Osteoblast (primary cell): ENCODE results near the gene CNDP2. TPM values are rescaled to one million over a fixed set of nuclear protein-coding genes. Genes with fewer than 3 reads are reported as not detected.
"Not testable (repeated sequence)": the region's sequence is repeated elsewhere in the genome, so short reads cannot be mapped to it uniquely, and the experiment has no call there.

Experiments
- DNase-seq: peaks from one replicate; pipeline ENCODE4 v3.0.0; 2011; ENCODE audit warnings: low spot score, mixed read lengths; ENCODE audit not compliant: insufficient read length; ENCODE audit errors: missing footprints
- H2AFZ ChIP-seq: 2 replicates; pipeline ENCODE4 v1.6.0; 2011; ENCODE audit warnings: mild to moderate bottlenecking, low read length
- H3K27ac ChIP-seq: 2 replicates; pipeline ENCODE4 v1.5.1; 2011; ENCODE audit warnings: mild to moderate bottlenecking, low read depth, low read length, moderate library complexity
- H3K27me3 ChIP-seq: 2 replicates; pipeline ENCODE4 v1.6.0; 2012; ENCODE audit warnings: mild to moderate bottlenecking, control low read depth, inconsistent platforms, low read length, moderate library complexity; ENCODE audit not compliant: insufficient read depth
- H3K36me3 ChIP-seq: 2 replicates; pipeline ENCODE4 v1.5.1; 2011; ENCODE audit warnings: mild to moderate bottlenecking, low read length, control low read depth, moderate library complexity; ENCODE audit not compliant: insufficient read depth
- H3K4me1 ChIP-seq: 2 replicates; pipeline ENCODE4 v1.5.1; 2011; ENCODE audit warnings: mild to moderate bottlenecking, low read length, control low read depth, moderate library complexity; ENCODE audit not compliant: insufficient read depth
- H3K4me2 ChIP-seq: 2 replicates; pipeline ENCODE4 v1.6.0; 2011; ENCODE audit warnings: mild to moderate bottlenecking, low read length; ENCODE audit not compliant: insufficient read depth
- H3K4me3 ChIP-seq: fragments of 200-600 bp; sonication (generic); 3 replicates; pipeline ENCODE4 v1.5.1; 2012; ENCODE audit warnings: mild to moderate bottlenecking, low read length, inconsistent platforms; ENCODE audit not compliant: insufficient read depth
- H3K79me2 ChIP-seq: 2 replicates; pipeline ENCODE4 v1.6.0; 2012; ENCODE audit warnings: mild to moderate bottlenecking, low read length, control low read depth, inconsistent platforms; ENCODE audit not compliant: insufficient read depth
- H3K9me3 ChIP-seq: 2 replicates; pipeline ENCODE4 v1.5.1; 2011; ENCODE audit warnings: low read depth, low read length, control low read depth
- H4K20me1 ChIP-seq: 2 replicates; pipeline ENCODE4 v1.6.0; 2012; ENCODE audit warnings: mild to moderate bottlenecking, low read length, control low read depth; ENCODE audit not compliant: insufficient read depth
- CTCF ChIP-seq: IDR thresholded peaks from 2 replicates; pipeline ENCODE4 v1.5.1; 2011; ENCODE audit warnings: mild to moderate bottlenecking, low read depth, low read length, moderate library complexity; ENCODE audit errors: extremely low read depth
- total RNA-seq: library from RNA; depleted of rRNA; stranded (reverse); fragments of >200 nt; gene quantifications from 2 replicates; pipeline ENCODE4 v1.2.3, GENCODE V29; 2012

CNDP2 gene
- total RNA-seq, 1 donor: 25.3 TPM

- no peak for TF ChIP-seq CTCF
- Histone ChIP-seq H3K4me3 (no peak overlapping the region), H3K27ac (no peak overlapping the region), H3K36me3 (peaks cover 17% of the 10 kb centered on the region), H3K4me2 (no peak overlapping the region), H4K20me1 (no peaks in the 10 kb centered on the region), H3K79me2 (no peaks in the 10 kb centered on the region), H3K4me1 (no peaks in the 10 kb centered on the region), H2AFZ (no peak overlapping the region), H3K9me3 (no peaks in the 10 kb centered on the region), H3K27me3 (no peaks in the 10 kb centered on the region)
- no peak for DNase-seq
These were observed 26.7 kb downstream of the CNDP2 start for GRCh38 chr18:74522635-74523548.

GRCh38 chr18:74524097-74524496, 27.9 kb downstream of the CNDP2 start:
- no peaks in the 10 kb centered on the region for H4K20me1 ChIP-seq
- H3K4me1 ChIP-seq: no peaks in the 10 kb centered on the region
- peaks cover 10% of the 10 kb centered on the region for H3K36me3 ChIP-seq
- no peak overlapping the region for H3K4me2 ChIP-seq
- no peak overlapping the region for H3K27ac ChIP-seq
- no peak for TF ChIP-seq CTCF
- H2AFZ ChIP-seq: no peak overlapping the region
- H3K27me3 ChIP-seq: peaks cover 5% of the 10 kb centered on the region
- no peaks in the 10 kb centered on the region for H3K79me2 ChIP-seq
- DNase-seq: no peak
- no peaks in the 10 kb centered on the region for H3K9me3 ChIP-seq
- no peak overlapping the region for H3K4me3 ChIP-seq

- H3K4me2 ChIP-seq, H4K20me1 ChIP-seq, H2AFZ ChIP-seq, H3K79me2 ChIP-seq, H3K27me3 ChIP-seq, DNase-seq, H3K4me1 ChIP-seq, H3K27ac ChIP-seq, H3K36me3 ChIP-seq, H3K4me3 ChIP-seq, H3K9me3 ChIP-seq: not testable (repeated sequence)
These were observed 28.8 kb downstream of the CNDP2 start for GRCh38 chr18:74524915-74525314.

GRCh38 chr18:74525741-74526140, 29.6 kb downstream of the CNDP2 start:
- Histone ChIP-seq H3K4me1 (no peaks in the 10 kb centered on the region), H3K36me3 (no peaks in the 10 kb centered on the region), H3K27ac (no peak overlapping the region), H3K27me3 (peaks cover 5% of the 10 kb centered on the region), H3K4me3 (no peak overlapping the region), H3K9me3 (no peaks in the 10 kb centered on the region), H2AFZ (no peak overlapping the region), H4K20me1 (no peaks in the 10 kb centered on the region), H3K79me2 (no peaks in the 10 kb centered on the region), H3K4me2 (no peak overlapping the region)
- no peak for TF ChIP-seq CTCF
- DNase-seq: no peak
